T47D (cell line): Measurements from ENCODE around the gene IQSEC1.

Experiments used
- DNase-seq, 2 experiments: peaks; one replicate each; pipeline versions ENCODE4 v3.0.0 to v3.0.0-alpha.2; 2011 to 2012; ENCODE audit warnings: low read depth in 1 of 2, low spot score in 1 of 2
- JUND ChIP-seq: IDR thresholded peaks from 2 replicates; pipeline ENCODE4 v1.6.1; 2012; ENCODE audit warnings: low read depth
- in situ Hi-C: cut with HindIII; loops from 2 replicates; pipeline ENCODE4 v1.10.0; 2016; ENCODE audit warnings: low sequenced_read_pairs, low pct_unique_long_range_greater_than_20kb

Gene IQSEC1

GRCh38 chr3:12947504-12948369 is 125.5 kb downstream of the IQSEC1 start:
- TF ChIP-seq JUND = no peak
- DNase-seq = no peak

DNA sequence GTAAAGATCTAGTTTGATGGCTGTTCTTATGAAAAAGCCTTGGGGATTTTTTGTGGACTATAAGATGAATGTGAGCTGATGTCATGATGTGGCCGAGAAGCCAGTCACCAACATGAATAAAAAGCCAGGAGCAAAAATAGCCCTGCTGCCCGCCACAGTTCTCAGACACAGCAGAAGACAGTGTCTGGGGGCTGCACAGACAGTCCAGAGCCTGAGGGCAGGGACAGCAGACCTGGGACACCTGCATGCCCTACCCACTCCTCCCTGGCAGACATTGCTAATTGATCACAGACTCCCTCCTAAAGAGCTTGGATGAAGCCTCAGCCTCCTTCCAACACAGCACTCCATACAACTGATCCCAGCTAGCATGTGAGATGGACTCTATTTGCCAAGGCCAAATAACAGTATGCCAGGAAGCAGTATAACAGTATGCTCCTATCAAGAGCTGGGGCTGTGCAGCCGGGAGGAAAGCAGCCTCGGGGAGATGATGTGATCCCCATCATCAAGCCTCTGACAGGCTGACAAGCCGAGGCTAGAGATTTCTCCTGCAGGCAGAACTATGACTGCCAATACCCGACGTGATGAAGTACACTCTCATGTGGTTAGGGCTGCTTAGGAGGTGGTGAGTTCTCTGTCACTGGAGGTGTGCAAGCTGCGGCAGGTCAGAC is 126.4 kb downstream of the IQSEC1 start:
- in situ Hi-C loops = no loop called here
- DNase-seq = no peak
- TF ChIP-seq JUND = no peak

More at GRCh38 chr3:12947504-12948369, 125.5 kb downstream of the IQSEC1 start:
- in situ Hi-C loops = no loop called here

DNA sequence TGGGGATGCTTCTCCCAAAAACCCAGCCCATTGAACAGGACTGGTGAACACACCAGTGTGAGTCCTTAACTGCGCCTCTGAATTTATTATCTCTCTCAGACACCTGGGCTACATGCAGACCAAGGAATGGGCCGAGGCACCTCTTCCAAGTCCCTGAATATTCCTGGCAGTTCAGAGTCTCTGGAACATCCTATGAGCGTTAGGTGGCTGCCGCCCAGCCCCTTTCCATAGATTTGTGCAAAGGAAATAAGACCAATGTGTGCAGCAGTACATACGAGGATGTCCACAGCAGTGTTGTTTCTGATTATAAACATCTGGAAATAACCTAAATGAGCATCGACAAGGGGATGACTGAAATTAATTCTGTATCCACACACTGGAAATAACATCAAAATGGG is 127.0 kb downstream of the IQSEC1 start:
- DNase-seq = no peak
- no peak for TF ChIP-seq JUND
- in situ Hi-C loops = no loop called here

DNA sequence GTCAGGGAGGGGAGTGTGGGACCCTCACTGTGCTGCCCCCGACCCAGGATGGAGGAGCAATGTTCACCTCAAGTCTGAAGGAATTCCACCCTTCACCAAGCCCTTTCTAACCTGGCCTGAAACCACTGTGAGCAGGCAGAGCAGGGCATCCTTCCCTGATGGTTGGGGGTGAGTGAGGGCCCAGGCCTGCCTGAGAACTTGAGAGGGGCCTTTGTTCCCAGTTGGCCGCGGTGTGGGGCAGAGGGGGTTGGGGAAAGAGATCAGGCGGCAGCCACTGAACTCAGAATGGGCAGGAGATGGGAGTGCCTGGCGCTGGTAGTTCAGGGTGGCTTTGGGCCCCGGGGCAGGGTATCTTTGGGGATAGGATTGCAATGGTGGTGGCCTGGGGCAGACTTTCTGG is 128.4 kb downstream of the IQSEC1 start:
- in situ Hi-C loops = no loop called here
- TF ChIP-seq JUND = no peak

GRCh38 chr3:12944413-12944812 is 128.8 kb downstream of the IQSEC1 start:
- no peak for TF ChIP-seq JUND
- in situ Hi-C loops = no loop called here
- no peak for DNase-seq

More for the DNA sequence above, 128.4 kb downstream of the IQSEC1 start:
- no peak for DNase-seq

DNA sequence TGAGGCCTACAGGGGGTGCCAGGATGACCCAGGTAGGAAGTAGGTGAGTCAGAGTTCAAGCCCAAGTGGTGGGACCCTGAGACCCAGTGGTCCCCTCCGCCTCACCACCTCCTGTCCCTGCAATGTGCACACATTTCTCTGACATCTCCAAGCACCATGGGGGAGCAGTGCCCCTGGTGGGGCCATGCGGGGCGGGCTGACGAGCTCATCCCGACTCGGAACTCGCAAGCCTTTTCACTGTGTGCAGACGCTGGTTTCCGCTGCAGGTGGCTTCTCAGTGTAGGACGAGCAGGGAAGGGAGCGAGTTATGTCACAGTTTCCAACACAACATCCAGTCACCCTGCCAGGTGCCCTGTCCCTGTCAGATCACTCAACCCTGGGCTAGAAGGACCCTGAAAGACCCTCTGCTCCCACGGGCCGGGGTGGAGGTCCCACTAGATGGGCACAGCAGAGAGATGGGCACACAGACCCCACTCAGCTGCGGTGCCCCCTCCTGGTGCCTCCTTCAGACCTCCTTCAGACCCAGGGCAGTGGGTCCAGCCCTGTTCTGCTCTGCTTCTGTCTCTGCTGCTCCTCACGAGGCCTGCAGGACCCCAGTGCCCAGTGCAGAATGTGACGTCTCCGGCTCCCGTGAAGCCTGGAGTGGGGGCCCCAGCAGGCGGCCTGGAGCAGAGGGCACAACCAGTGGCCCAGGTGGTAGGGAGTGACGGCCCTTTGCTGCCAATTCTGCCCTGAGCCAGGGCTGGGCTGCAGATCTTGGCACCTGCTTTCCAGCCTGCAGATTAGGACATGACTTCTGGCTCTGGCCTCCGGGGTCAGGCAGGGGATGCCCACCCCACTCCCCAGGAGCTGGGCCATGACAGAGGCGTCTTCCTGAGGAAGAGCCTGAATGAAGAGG is 129.9 kb downstream of the IQSEC1 start:
- DNase-seq = no peak
- no peak for TF ChIP-seq JUND
- in situ Hi-C loops = no loop called here

- in situ Hi-C loops = no loop called here
- no peak for TF ChIP-seq JUND
- DNase-seq = no peak
Measured at GRCh38 chr3:12941495-12942023, 131.7 kb downstream of the IQSEC1 start.

DNA sequence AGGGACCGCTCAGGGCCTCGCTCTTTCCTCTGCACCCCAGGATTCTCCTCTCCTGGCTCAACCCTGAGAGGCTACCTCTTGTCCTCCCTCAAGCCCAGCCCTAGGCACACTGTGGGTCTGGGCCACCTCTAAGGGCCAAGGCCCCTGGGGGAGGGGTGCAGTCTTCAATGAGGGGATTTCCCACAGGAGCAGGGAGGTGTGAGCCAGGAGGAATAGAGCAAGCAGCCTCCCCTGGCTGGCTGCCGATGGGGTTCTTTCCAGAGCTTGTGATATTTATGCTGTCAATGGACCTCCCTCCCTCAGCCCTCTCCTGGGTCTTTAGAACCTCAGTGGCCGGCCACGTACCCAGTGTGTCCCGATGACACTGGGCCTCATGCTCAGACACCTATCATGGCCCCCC is 132.4 kb downstream of the IQSEC1 start:
- no peak for TF ChIP-seq JUND
- in situ Hi-C loops = no loop called here
- DNase-seq = no peak

GRCh38 chr3:12939137-12939536 is 134.1 kb downstream of the IQSEC1 start:
- in situ Hi-C loops = no loop called here
- TF ChIP-seq JUND = no peak
- no peak for DNase-seq

DNA sequence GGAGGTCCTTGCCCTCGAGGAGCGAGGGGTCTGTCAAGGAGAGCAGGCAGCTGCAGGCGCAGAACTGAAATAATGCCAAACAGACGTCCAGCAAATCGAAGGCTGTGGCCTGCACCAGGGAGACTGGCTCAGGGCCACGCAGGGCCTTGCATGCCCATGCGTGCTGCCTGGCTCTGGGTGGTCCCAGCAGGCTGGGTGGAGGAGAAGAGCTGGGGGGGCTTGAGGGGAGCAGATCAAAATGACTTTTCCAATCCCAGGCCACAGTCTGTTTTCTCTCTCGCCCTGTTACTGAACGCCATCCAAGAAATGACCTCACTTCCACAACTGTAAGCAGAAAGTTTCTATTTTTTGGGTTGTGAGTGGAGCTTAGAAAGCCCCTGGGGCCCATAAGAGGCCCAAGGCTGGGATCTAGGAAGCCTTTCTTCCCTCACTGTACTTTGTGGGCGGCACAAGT is 134.9 kb downstream of the IQSEC1 start:
- in situ Hi-C loops = no loop called here
- DNase-seq = no peak

DNA sequence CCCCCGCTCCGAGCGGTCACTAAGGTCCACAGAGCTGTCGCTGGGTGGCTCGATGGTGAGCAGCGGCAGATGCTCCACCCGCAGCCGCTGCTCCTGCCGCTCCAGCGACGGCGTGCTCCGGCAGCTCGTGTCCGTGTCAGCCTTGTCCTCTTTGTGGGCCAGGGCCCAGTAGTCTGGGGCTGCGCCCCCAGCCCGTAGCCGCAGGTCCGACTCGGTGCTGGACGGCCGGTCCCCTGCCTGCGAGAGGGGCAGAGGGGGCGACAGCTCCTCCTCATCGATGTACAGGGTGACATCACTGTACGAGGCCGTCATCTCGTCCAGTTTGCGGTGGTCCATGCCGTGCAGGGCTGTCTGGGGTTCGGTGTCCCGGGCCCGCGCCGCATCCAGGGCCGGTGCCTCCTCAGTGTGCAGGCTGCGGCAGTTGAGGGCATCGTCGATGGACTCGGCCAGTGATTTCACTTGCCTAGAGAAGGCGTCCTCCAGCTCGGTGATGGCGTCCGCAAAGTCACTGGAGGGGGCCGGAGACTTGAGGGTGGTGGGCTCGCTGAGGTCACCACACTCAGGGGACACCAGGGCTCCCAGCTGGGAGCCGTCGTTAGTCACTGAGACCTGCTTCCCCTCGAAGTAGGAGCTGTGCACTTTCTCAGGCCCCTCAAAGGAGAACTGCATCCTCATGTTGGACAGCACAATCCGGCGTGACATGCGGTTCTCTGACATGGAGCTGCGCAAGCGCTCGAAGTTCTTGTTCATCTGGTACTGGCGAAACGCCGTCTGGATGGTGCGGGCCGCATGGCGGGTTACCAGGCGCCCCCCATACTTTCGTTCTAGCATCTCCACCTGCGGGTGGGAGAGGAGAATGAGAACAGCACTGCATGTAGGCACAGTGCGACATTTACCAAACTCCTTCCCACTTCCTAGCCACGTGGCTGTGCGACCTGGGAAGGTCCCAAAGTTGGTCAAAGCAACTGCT is 137.1 kb downstream of the IQSEC1 start:
- no peak for TF ChIP-seq JUND
- in situ Hi-C loops = no loop called here
- DNase-seq = no peak

More for the DNA sequence above, 134.9 kb downstream of the IQSEC1 start:
- TF ChIP-seq JUND = no peak
